Ovary (tissue), 9 donors: Measurements from ENCODE around the gene CACNA1C. TPM values are rescaled to one million over a fixed set of nuclear protein-coding genes. Genes with fewer than 3 reads are reported as not detected.

ENCODE experiments used
- DNase-seq, 5 donors: peaks; one replicate each; pipeline ENCODE4 v3.0.0-alpha.2; 2019 to 2020
- H3K27ac ChIP-seq, 2 donors: fragments of 200-600 bp; one replicate each; pipeline versions ENCODE4 v1.5.1 to v1.8.0; 2019 to 2022
- H3K27me3 ChIP-seq: fragments of 200-600 bp; one replicate; pipeline ENCODE4 v1.8.0; 2022
- H3K36me3 ChIP-seq: fragments of 200-600 bp; sonication (generic); one replicate; pipeline ENCODE4 v1.5.1; 2019
- H3K4me1 ChIP-seq: one replicate; pipeline ENCODE4 v1.8.1; 2013; ENCODE audit warnings: mild to moderate bottlenecking, moderate library complexity; ENCODE audit not compliant: insufficient read depth
- H3K4me3 ChIP-seq: fragments of 200-600 bp; sonication (generic); one replicate; pipeline ENCODE4 v1.5.1; 2017
- H3K9me3 ChIP-seq, 2 donors: fragments of 200-600 bp in 1 of 2; sonication (generic) in 1 of 2; one replicate each; pipeline versions ENCODE4 v1.5.1 to v1.8.1; 2013 to 2019; ENCODE audit warnings: mild to moderate bottlenecking in 1 of 2, moderate library complexity in 1 of 2
- CTCF ChIP-seq, 3 donors: fragments of 450-650 bp in 2 of 3; fragments of 200-600 bp in 1 of 3; IDR thresholded peaks; one replicate each; pipeline versions ENCODE4 v1.5.1 to v1.8.0; 2016 to 2022; ENCODE audit warnings: antibody characterized with exemption in 3 of 3, mild to moderate bottlenecking in 1 of 3
- EP300 ChIP-seq: sonication (generic); formaldehyde crosslinking; IDR thresholded peaks from one replicate; pipeline ENCODE4 v1.6.1; 2017; ENCODE audit warnings: antibody characterized with exemption
- POLR2A ChIP-seq: fragments of 450-650 bp; IDR thresholded peaks from one replicate; pipeline ENCODE4 v1.6.1; 2017; ENCODE audit warnings: antibody characterized with exemption, mild to moderate bottlenecking, moderate library complexity
- WGBS, 3 donors: extraction: QIAGEN DNeasy Blood & Tissue Kit in 1 of 3; methylation state at CpG; one replicate each; pipeline versions ENCODE4 v1.1.5 to v1.1.7; 2013 to 2017; 5-methylcytosine and 5-hydroxymethylcytosine counted together
- intact Hi-C, 4 donors: fragments of 100-400 bp; cut with DNase I; formaldehyde crosslinking; loops; one replicate each; pipeline versions ENCODE4 v1.11.0 to v1.15.1; 2022 to 2023
- polyA plus RNA-seq, 2 donors: library from polyadenylated mRNA; stranded (reverse); fragments of 200-250 nt in 1 of 2; fragments of 350-450 nt in 1 of 2; fragmentation: Illumina TruSeq in 1 of 2; extraction: RNeasy Lipid Tissue Mini Kit (QIAGEN cat#74804) in 1 of 2; gene quantifications; one replicate each; pipeline ENCODE4 v1.2.3, GENCODE V29; 2013 to 2014
- total RNA-seq, 7 donors: library from RNA; depleted of rRNA in 2 of 7; stranded (reverse); fragments of >200 nt in 2 of 7; fragmentation: NEBNext Ultra II Directional in 3 of 7; extraction: Animal tissue kit (Norgen Biotek cat#: 25700) in 3 of 7; gene quantifications; one replicate each; pipeline versions ENCODE4 v1.1.0 to v1.2.4, GENCODE V29; 2016 to 2023
- donor health status: DM: no; HTN: no; CAD: no; lungs with moderate emphysema.
- donor health status: DM: no; HTN: no; CAD: no.
- donor health status: Bipolar disorder and iron deficiency.
- donor health status: DM: yes; HTN: yes; CAD: no.
- donor health status: DM: no; HTN: no; CAD: no.
- donor health status: DM: yes; HTN: yes; CAD: no.

The CACNA1C gene
- total and polyA plus RNA-seq, 9 donors, result 2.2 to 8.3 (median 3.7) TPM

GRCh38 chr12:2117541-2117940 lies 64.8 kb downstream of the CACNA1C start:
- Histone ChIP-seq H3K27me3 (no peaks in the 10 kb centered on the region), H3K27ac (no peak overlapping the region), H3K4me1 (peaks cover 6% of the 10 kb centered on the region), H3K9me3 (no peaks in the 10 kb centered on the region), H3K36me3 (no peaks in the 10 kb centered on the region), H3K4me3 (no peak overlapping the region)
- TF ChIP-seq CTCF (IDR thresholded peaks at IDR 0.05), result no peak
- TF ChIP-seq POLR2A, result no peak
- TF ChIP-seq EP300, result no peak
- WGBS, 3 donors, result 94 to 97% (median 97%) methylated on average over 7 of the region's 7 CpGs
- intact Hi-C loops, result no loop called here
- DNase-seq, result no peak

- TF ChIP-seq EP300 (no peak), POLR2A (no peak), CTCF (IDR thresholded peaks at IDR 0.05) (no peak)
- intact Hi-C loops, result no loop called here
- H3K4me1 ChIP-seq, result peaks cover 6% of the 10 kb centered on the region
- WGBS, 3 donors, result 83 to 95% (median 86%) methylated on average over 5 of the region's 5 CpGs
- no peaks in the 10 kb centered on the region for H3K36me3 ChIP-seq
- no peak overlapping the region for H3K27ac ChIP-seq
- H3K27me3 ChIP-seq, result no peaks in the 10 kb centered on the region
- no peak overlapping the region for H3K4me3 ChIP-seq
- no peaks in the 10 kb centered on the region for H3K9me3 ChIP-seq
- no peak for DNase-seq
Measured at GRCh38 chr12:2118061-2118460, 65.3 kb downstream of the CACNA1C start.

GRCh38 chr12:2118481-2119255 lies 65.9 kb downstream of the CACNA1C start:
- Histone ChIP-seq H3K36me3 (no peaks in the 10 kb centered on the region), H3K4me3 (no peak overlapping the region), H3K4me1 (peaks cover 6% of the 10 kb centered on the region), H3K27me3 (no peaks in the 10 kb centered on the region), H3K9me3 (no peaks in the 10 kb centered on the region), H3K27ac (no peak overlapping the region)
- WGBS, 3 donors, result 87 to 91% (median 90%) methylated on average over 12 of the region's 12 CpGs
- TF ChIP-seq POLR2A, result no peak
- intact Hi-C loops, result no loop called here
- no peak for DNase-seq

GRCh38 chr12:2119266-2119665 lies 66.5 kb downstream of the CACNA1C start:
- H3K27ac ChIP-seq, result peak overlapping the region in 1 of 2 donors; percentile 39
- TF ChIP-seq POLR2A (no peak), CTCF (IDR thresholded peaks at IDR 0.05) (no peak), EP300 (no peak)
- H3K4me1 ChIP-seq, result peaks cover 6% of the 10 kb centered on the region
- no peaks in the 10 kb centered on the region for H3K9me3 ChIP-seq
- no peaks in the 10 kb centered on the region for H3K36me3 ChIP-seq
- DNase-seq, result peak in 1 of 5 donors; percentile 19
- no peaks in the 10 kb centered on the region for H3K27me3 ChIP-seq
- intact Hi-C loops, result no loop called here
- 81 to 83% (median 82%) methylated on average over 7 of the region's 7 CpGs for WGBS, 3 donors
- H3K4me3 ChIP-seq, result no peak overlapping the region

GRCh38 chr12:2120982-2121758 lies 68.4 kb downstream of the CACNA1C start:
- Histone ChIP-seq H3K27me3 (no peaks in the 10 kb centered on the region), H3K4me3 (no peak overlapping the region), H3K27ac (no peak overlapping the region), H3K36me3 (no peaks in the 10 kb centered on the region), H3K9me3 (no peaks in the 10 kb centered on the region), H3K4me1 (peaks cover 6% of the 10 kb centered on the region)
- DNase-seq, result peak in 1 of 5 donors; percentile 12
- 92 to 93% (median 93%) methylated on average over 20 of the region's 20 CpGs for WGBS, 3 donors
- intact Hi-C loops, result no loop called here
- TF ChIP-seq CTCF (IDR thresholded peaks at IDR 0.05) (no peak), EP300 (no peak), POLR2A (no peak)
